ENCODE measurements around the gene ZNF732.
"Not testable (repeated sequence)": the region's sequence is repeated elsewhere in the genome, so short reads cannot be mapped to it uniquely, and the experiment has no call there.

ZNF732 gene

DNA sequence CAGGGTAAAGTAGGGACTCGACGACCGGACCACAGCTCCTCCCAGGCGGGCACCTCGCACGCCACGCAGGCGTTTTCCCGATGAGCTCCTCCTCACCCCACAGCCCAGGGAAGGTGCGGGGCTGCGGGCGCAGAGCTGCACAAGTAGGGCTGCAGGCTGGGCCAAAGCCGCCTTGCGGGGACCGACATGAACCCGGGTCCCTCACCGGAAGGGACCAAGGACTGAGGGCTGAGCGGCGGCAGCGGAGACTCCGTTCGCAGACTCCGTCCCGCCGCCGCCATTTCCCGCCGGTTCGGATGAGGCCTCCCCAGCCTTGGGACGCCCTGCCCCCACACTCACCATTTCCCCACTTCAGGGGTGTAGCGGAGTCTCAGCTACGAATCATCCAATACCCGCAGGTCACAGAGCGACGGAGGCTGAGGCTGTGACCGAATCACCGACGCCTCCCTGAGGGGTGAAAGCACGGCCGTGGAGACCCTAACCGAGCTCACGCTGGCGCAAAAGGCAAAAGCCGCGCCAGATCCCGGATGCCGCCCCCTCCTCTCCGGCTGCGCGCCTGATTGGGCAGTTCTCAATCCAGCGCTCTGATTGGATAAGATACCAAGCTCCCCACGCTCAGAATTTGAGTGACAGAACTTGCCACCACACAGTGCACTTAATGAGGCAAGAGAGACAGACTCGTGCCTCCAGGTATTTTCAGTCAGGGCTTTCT is at the start of gene ZNF732:
Gene ZNF732 (minus strand): TSS at position 506 of the 712 bp plus-strand sequence. CDS start 164 bp downstream, at position 342.
- no peak for DNase-seq

- no peak for DNase-seq
Measured at GRCh38 chr4:340011-340410, 34.7 kb upstream of the ZNF732 start.

DNA sequence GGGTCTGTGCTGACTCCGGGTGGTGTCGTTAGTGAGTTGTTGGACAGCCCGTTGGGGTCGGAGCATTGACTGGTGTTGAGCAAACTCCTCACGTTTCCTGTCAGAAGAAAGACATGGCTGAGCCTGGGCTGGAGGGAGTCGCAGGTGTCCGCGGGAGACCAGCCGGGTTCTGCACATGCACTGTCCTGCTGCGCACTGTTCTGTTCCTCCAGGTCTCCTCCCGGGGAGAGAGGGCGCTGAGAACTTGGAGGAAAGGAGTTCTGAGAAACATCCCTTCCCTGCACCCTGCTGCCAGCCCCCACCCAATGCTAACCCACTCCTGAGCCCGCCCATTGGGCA is 33.5 kb upstream of the ZNF732 start:
- DNase-seq = no peak

GRCh38 chr4:337932-338758 is 32.9 kb upstream of the ZNF732 start:
- peak; percentile 55 for DNase-seq

- DNase-seq = peak; percentile 96
Measured at GRCh38 chr4:337143-337931, 32.1 kb upstream of the ZNF732 start, which contains the start of gene ZNF141. ZNF141 (plus strand) TSS chr4:337814; CDS start chr4:337984, 170 bp downstream.

DNA sequence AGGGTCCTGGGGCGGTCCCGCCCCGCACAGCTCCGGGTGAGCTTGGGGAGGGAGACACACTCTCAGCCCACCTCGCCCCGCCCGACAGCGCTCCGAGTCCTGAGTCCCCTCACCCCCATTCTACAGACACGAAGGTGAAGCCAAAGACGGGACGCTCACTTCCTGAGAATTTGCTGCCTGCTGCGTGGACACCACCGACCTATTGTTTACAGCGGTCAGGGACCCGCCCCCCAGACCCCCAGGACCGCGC is 31.5 kb upstream of the ZNF732 start:
- DNase-seq = no peak

DNA sequence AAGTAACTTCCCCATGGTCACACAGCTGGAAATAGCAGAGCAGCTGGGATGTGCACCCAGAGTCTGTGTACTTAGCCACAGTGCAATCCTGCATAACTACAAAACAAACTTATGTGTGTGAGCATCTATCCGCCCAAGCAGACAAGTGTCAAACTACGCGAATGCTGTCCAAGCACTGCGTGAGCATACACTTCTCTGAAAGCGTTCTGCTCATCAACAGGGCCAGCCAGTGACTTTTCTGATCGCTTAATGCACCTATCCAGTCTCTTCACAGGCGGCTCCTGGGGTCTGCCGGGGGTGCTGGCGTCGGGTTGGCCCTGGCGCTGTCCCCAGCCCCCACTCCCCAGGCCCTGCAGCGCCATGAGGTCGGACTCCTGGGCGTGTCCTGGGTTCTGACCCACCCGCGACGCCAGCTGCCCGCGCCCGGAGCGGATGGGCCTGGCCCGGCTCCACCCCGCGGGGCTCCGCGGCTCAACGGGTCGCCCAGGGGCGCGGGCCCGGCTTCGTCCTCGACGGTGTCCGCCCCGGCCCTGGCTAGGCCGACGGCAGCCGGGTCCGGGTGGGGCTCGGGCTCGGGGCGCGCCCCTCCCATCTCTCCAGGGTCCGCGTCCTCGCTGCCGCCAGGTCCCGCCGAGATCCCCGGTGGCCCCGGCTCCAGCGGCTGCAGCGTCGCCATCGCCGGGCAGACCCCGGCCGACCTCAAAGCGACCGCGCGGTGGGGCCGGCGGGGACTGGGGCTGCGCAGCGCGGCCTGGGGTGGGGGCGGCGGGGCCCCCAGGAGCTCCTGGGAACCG is 31.0 kb upstream of the ZNF732 start:
- no peak for DNase-seq

DNA sequence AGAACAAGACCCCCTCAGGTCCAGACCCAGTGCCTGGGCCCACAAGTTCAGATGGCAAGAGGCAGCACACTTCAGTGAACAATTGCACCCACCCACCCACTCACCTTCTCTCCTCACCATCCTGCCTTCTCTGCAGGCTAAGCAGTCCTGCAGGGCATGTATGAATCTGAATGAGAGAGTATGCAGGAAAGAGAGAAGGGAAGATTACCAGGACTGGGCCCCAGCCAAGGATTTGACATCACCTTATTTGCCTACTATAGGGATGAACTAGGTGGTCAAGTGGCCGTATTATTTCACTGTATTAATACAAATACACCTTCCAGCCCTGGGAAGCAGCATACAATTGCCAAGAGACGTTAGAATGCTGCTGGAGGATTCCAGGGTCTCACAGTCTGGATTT is 30.2 kb upstream of the ZNF732 start:
- no peak for DNase-seq

DNA sequence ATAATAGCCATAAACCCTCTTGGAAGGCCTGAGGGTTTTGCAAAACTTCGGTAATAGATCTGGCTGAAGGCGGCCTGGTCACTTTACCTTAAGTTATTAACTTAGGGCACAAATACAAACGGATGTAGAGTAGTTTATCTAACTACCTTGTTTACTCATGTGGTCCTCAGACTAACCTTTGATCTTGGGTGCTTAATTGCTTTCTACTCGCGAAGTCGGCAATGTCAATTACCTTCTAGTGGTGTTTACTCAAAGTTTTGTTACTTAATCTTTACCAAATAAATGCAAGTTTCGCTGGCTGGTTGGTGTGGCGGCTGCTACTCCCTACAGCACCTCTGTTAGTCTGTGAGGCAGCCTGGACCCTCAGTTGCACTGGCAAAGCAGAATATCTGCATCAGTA is 23.5 kb upstream of the ZNF732 start:
- DNase-seq = no peak

DNA sequence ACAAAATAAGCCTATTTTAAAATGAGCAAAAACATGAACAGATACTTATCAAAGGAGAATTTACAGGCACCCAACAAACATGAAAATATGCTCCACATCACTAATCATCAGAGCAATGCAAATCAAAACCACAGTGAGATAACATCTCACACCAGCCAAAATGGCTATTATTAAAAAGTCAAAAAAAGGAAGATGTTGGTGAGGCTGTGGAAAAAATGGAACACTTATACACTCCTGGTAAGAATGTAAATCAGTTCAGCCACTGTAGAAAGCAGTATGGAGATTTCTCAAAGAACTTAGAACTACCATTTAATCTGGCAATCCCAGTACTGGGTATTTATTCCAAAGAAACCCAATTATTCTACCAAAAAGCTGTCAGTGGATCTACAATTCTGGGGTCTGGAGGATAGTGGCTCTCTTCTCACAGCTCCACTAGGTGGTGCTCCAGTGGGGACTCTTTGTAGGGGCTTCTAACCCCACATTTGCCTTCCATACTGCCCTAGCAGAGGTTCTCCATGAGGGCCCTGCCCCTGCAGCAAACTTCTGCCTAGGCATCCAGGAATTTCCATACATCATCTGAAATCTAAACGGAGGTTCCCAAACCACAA is 9.1 kb upstream of the ZNF732 start:
- no peak for DNase-seq

DNA sequence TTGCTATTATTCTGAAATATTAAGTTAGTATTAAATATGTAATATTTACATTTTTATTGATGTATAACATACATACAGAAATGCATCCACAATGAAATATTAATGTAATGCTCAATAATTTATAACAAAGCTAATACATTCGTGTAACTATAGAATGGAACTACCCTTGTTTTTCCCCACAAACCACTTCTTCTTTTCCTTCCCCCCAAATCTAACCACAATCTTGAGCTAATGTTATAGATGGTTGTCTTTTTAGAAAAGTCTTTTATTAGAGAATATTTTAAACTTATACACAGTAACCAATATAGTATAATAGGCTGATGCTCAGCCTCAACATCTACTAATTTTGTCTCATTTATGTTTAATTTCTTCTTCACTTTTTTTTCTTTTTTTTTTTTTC is 4.5 kb upstream of the ZNF732 start:
- no peak for DNase-seq

- DNase-seq = no peak
Measured at GRCh38 chr4:306551-306961, 1.3 kb upstream of the ZNF732 start.

- DNase-seq = not testable (repeated sequence)
Measured at GRCh38 chr4:304516-304915, 758 bp downstream of the ZNF732 start.

DNA sequence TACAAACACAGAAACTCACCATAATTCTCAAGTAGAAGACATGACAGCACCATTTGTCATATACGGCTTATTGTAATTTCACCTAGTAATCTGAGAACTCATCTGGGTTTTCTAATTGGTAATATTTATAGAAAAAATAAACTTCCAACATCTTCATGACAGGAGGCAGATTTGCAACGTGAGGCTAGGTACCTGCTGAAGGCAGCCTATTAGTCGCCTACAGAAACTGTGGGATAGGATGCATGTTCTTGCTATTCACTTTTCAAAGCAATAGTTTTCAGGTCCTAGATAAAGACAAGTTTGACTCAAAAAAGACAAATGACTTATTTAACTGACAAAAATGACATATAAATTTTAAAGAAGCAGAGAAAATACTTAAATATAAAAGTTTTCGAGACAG is 2.9 kb downstream of the ZNF732 start:
- DNase-seq = no peak

- no peak for DNase-seq
Measured at GRCh38 chr4:294732-295131, 10.5 kb downstream of the ZNF732 start.

- DNase-seq = no peak
Measured at GRCh38 chr4:288891-289290, 16.4 kb downstream of the ZNF732 start.

DNA sequence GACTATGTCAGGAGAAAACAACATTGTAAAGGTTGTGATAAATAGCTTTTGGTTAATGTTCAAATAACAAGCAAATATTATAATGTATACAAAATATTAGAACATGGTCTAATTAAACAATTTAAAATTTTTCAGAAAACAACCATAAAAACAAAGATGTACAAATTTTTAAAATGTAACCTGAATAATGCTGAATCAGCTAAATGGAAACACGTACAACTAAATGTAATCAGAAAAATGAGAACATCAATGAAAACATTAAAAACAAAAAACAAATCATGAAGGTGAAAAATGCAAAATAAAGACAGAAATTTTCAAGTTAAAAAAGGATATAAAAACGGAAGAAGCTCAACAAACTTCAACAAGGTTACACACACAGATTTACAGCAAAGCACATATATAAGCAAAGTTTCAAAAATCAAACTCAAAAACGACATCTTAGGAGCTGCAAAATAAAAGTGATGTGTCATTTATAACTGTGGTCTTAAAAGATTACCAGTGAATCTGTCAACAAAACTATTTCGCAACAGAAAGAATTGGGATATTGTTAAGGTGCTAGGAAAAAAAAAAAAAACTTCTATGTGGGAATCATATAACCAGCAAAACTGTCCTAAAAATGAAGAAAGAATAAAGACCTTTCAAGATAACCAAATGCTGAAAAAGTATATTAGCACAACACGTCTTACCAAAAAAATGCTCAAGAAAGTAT is 31.8 kb downstream of the ZNF732 start:
- no peak for DNase-seq

GRCh38 chr4:271492-272103 is 33.7 kb downstream of the ZNF732 start:
- DNase-seq = no peak

DNA sequence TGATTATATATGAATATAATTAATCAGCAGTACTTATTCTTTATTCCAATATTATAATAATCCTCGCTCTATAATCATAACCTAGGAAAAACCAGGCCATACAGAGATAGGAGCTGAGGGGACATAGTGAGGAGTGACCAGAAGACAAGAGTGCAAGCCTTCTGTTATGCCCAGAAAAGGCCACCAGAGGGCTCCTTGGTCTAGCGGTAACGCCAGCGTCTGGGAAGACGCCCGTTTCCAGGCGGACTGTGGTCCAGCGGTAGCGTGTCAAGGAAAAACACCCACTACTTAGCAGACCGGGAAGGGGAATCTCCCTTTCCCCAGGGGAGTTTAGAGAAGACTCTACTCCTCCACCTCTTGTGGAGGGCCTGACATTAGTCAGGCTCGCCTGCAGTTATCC is 46.0 kb downstream of the ZNF732 start:
- not testable (repeated sequence) for DNase-seq

DNA sequence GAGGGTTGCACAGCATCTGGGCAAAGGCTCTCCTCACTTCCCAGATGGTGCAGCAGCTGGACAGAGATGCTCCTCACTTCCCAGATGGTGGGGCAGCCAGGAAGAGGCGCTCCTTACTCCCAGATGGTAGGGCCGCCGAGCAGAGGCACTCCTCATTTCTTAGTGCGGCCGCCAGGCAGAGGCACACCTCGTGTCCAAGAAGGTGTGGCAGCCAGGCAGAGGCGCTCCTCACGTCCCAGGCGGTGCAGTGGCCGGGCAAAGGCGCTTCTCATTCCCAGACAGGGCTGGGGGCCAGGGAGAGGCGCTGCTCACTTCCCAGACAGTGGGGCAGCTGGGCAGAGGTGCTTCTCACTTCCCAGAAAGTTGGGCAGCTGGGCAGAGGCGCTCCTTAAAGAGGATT is 48.8 kb downstream of the ZNF732 start:
- no peak for DNase-seq

Data from CD4-positive, alpha-beta T cell treated with Interleukin-21 for 1 hour (primary cell).